Natural killer cell (primary cell): ENCODE measurements around the gene PCF11. TPM values are rescaled to one million over a fixed set of nuclear protein-coding genes. Genes with fewer than 3 reads are reported as not detected.
"Not testable (repeated sequence)": the region's sequence is repeated elsewhere in the genome, so short reads cannot be mapped to it uniquely, and the experiment has no call there.

Experiments
- ATAC-seq, 3 donors: fragments of 150-1000 bp in 2 of 3; fragments of 200-7000 bp in 1 of 3; cut with Tn5 transposase; 1 replicate in 1 of 3; 2 replicates in 2 of 3; pipeline ENCODE4 v1.10.0; 2021; ENCODE audit warnings: mild to moderate bottlenecking in 2 of 3, moderate library complexity in 2 of 3
- DNase-seq, 2 donors: peaks; one replicate each; pipeline versions ENCODE4 v3.0.0 to v3.0.0-alpha.2; 2013 to 2021; ENCODE audit warnings: mixed read lengths in 1 of 2
- H3K27ac ChIP-seq: one replicate; pipeline ENCODE4 v1.5.1; 2013; ENCODE audit warnings: mild to moderate bottlenecking, low read length
- H3K27me3 ChIP-seq: one replicate; pipeline ENCODE4 v1.6.1; 2013; ENCODE audit warnings: low read length; ENCODE audit not compliant: control insufficient read depth, insufficient read depth
- H3K36me3 ChIP-seq: one replicate; pipeline ENCODE4 v1.6.1; 2013; ENCODE audit warnings: low read length; ENCODE audit not compliant: control insufficient read depth, insufficient read depth
- H3K4me1 ChIP-seq: one replicate; pipeline ENCODE4 v1.6.1; 2013; ENCODE audit warnings: low read length; ENCODE audit not compliant: control insufficient read depth, insufficient read depth
- H3K4me3 ChIP-seq: one replicate; pipeline ENCODE4 v1.5.1; 2013; ENCODE audit warnings: low read length
- H3K9me3 ChIP-seq: one replicate; pipeline ENCODE4 v1.6.1; 2013; ENCODE audit warnings: low read length; ENCODE audit not compliant: control insufficient read depth, insufficient read depth
- H3K27ac Mint-ChIP-seq, 2 donors: one replicate each; pipeline ENCODE4 v1.8.0; 2022; ENCODE audit warnings: mild to moderate bottlenecking in 2 of 2, mixed read lengths in 2 of 2, moderate library complexity in 1 of 2
- H3K27me3 Mint-ChIP-seq, 2 donors: one replicate each; pipeline ENCODE4 v1.8.0; 2022; ENCODE audit warnings: low read depth in 2 of 2, mixed read lengths in 2 of 2
- H3K36me3 Mint-ChIP-seq: one replicate; pipeline ENCODE4 v1.8.0; 2022; ENCODE audit warnings: mixed read lengths
- H3K4me1 Mint-ChIP-seq, 2 donors: one replicate each; pipeline ENCODE4 v1.8.0; 2022; ENCODE audit warnings: mixed read lengths in 2 of 2
- H3K4me3 Mint-ChIP-seq: one replicate; pipeline ENCODE4 v1.8.0; 2022; ENCODE audit warnings: mild to moderate bottlenecking, moderate library complexity, mixed read lengths
- H3K9me3 Mint-ChIP-seq, 2 donors: one replicate each; pipeline ENCODE4 v1.8.0; 2022; ENCODE audit warnings: mixed read lengths in 2 of 2
- WGBS: methylation state at CpG from one replicate; pipeline ENCODE4 v1.1.7; 2013; ENCODE audit warnings: missing lambda C conversion rate; ENCODE audit not compliant: insufficient coverage; 5-methylcytosine and 5-hydroxymethylcytosine counted together
- intact Hi-C: fragments of 100-400 bp; cut with micrococcal nuclease; formaldehyde crosslinking; loops from one replicate; pipeline ENCODE4 v1.14.2; 2022
- total RNA-seq, 4 donors: library from RNA; stranded (reverse); fragments of 120-200 nt in 1 of 4; gene quantifications; one replicate each; pipeline versions ENCODE4 v1.2.3 to v1.2.4, GENCODE V29; 2013 to 2022
- TF ChIP-seq, protein P1 (sequence below): fragments of 200-600 bp; IDR thresholded peaks from one replicate; pipeline ENCODE4 v1.8.0; 2022; ENCODE audit warnings: antibody characterized with exemption

The PCF11 gene
- total RNA-seq, 3 donors from 2014 or later (not counting 1 experiment from before 2014, with no cell fraction given): 161 to 190 (median 161) TPM

- H3K4me3 ChIP-seq: no peak overlapping the region
- TF ChIP-seq, protein P1, sequence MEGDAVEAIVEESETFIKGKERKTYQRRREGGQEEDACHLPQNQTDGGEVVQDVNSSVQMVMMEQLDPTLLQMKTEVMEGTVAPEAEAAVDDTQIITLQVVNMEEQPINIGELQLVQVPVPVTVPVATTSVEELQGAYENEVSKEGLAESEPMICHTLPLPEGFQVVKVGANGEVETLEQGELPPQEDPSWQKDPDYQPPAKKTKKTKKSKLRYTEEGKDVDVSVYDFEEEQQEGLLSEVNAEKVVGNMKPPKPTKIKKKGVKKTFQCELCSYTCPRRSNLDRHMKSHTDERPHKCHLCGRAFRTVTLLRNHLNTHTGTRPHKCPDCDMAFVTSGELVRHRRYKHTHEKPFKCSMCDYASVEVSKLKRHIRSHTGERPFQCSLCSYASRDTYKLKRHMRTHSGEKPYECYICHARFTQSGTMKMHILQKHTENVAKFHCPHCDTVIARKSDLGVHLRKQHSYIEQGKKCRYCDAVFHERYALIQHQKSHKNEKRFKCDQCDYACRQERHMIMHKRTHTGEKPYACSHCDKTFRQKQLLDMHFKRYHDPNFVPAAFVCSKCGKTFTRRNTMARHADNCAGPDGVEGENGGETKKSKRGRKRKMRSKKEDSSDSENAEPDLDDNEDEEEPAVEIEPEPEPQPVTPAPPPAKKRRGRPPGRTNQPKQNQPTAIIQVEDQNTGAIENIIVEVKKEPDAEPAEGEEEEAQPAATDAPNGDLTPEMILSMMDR: no peak
- H3K9me3 ChIP-seq: no peaks in the 10 kb centered on the region
- no peak for ATAC-seq
- peaks cover 8% of the 10 kb centered on the region for H3K36me3 Mint-ChIP-seq
- H3K27me3 Mint-ChIP-seq: no peaks in the 10 kb centered on the region
- H3K27me3 ChIP-seq: no peaks in the 10 kb centered on the region
- H3K27ac ChIP-seq: no peak overlapping the region
- H3K4me1 ChIP-seq: no peaks in the 10 kb centered on the region
- no peaks in the 10 kb centered on the region for H3K9me3 Mint-ChIP-seq
- intact Hi-C loops: no loop called here
- no peak for DNase-seq
- H3K4me3 Mint-ChIP-seq: no peak overlapping the region
- no CpG with 5 or more reads among the region's 1 CpG for WGBS
- no peaks in the 10 kb centered on the region for H3K4me1 Mint-ChIP-seq
- no peak overlapping the region for H3K27ac Mint-ChIP-seq
- peaks cover 16% of the 10 kb centered on the region for H3K36me3 ChIP-seq
Measured at GRCh38 chr11:83206221-83206620, 49.3 kb downstream of the PCF11 start.

DNA sequence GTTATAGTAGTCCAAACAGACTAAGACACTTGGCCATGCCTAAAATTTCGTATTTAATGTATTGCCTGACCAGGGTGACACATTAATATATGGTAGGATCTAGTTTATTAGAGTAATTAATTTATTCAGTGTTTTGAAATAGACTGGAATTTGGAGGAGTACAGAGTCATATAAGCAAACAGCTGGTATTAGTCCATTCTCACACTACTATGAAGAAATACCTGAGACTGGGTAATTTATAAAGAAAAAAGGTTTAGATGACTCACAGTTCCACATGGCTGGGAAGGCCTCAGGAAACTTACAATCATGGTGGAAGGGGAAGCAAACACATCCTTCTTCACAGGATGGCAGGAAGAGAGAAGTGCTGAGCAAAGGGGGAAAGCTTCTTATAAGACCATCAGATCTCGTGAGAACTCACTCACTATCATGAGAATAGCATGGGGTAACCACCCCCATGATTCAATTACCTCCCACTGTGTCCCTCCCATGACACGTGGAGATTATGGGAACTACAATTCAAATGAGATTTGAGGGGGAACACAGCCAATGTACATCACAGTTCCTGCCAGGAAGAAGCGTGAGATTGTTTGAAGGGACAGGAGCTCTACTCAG lies 49.9 kb downstream of the PCF11 start:
- H3K36me3 ChIP-seq: peaks cover 19% of the 10 kb centered on the region
- H3K27ac ChIP-seq, H3K4me3 ChIP-seq, H3K27me3 Mint-ChIP-seq, intact Hi-C loops, H3K27ac Mint-ChIP-seq, H3K27me3 ChIP-seq, H3K4me1 ChIP-seq, H3K9me3 ChIP-seq, DNase-seq, H3K4me1 Mint-ChIP-seq, H3K9me3 Mint-ChIP-seq, H3K36me3 Mint-ChIP-seq, H3K4me3 Mint-ChIP-seq, ATAC-seq: not testable (repeated sequence)
- WGBS: 72% methylated on average over 3 of the region's 4 CpGs

DNA sequence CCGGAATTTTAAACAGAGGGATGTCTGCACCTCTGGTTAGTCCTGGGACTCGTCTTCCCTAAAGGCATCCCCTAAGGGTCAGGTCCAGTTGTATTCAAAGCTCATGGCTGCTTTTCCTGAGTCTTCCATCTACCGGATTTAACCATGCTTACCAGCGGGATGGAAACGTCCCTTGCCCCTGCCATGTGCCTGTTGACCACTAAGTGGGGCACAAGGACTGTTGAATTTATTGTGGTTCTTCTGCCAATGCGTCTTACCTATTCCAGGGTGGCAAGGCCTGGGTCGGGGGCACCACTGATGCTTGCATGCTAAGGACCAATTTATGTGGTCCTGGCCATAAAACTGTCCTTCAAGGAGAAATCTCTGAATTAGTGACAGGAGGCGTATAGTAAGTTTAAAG lies 62.2 kb downstream of the PCF11 start:
- Histone ChIP-seq H3K4me3 (no peak overlapping the region), H3K4me1 (no peaks in the 10 kb centered on the region), H3K27ac (no peak overlapping the region), H3K36me3 (no peaks in the 10 kb centered on the region), H3K9me3 (no peaks in the 10 kb centered on the region), H3K27me3 (no peaks in the 10 kb centered on the region)
- no peak overlapping the region for H3K27ac Mint-ChIP-seq
- TF ChIP-seq, protein P1: no peak
- H3K36me3 Mint-ChIP-seq: no peaks in the 10 kb centered on the region
- WGBS: 89% methylated on average over 8 of the region's 8 CpGs
- no peak overlapping the region for H3K4me3 Mint-ChIP-seq
- intact Hi-C loops: no loop called here
- no peaks in the 10 kb centered on the region for H3K9me3 Mint-ChIP-seq
- ATAC-seq: no peak
- no peaks in the 10 kb centered on the region for H3K4me1 Mint-ChIP-seq
- no peak for DNase-seq
- no peaks in the 10 kb centered on the region for H3K27me3 Mint-ChIP-seq

GRCh38 chr11:83220260-83220659 lies 63.3 kb downstream of the PCF11 start:
- no peaks in the 10 kb centered on the region for H3K36me3 Mint-ChIP-seq
- ATAC-seq (no peak), DNase-seq (no peak)
- no peaks in the 10 kb centered on the region for H3K4me1 Mint-ChIP-seq
- Histone ChIP-seq H3K4me1 (no peaks in the 10 kb centered on the region), H3K27me3 (no peaks in the 10 kb centered on the region), H3K4me3 (no peak overlapping the region), H3K9me3 (no peaks in the 10 kb centered on the region), H3K36me3 (no peaks in the 10 kb centered on the region), H3K27ac (no peak overlapping the region)
- H3K9me3 Mint-ChIP-seq: no peaks in the 10 kb centered on the region
- 91% methylated on average over 10 of the region's 10 CpGs for WGBS
- TF ChIP-seq, protein P1: no peak
- H3K27ac Mint-ChIP-seq: no peak overlapping the region
- intact Hi-C loops: no loop called here
- no peak overlapping the region for H3K4me3 Mint-ChIP-seq
- no peaks in the 10 kb centered on the region for H3K27me3 Mint-ChIP-seq
